Adrenal gland (tissue), 12 donors: ENCODE measurements around the gene SLC2A6. TPM values are rescaled to one million over a fixed set of nuclear protein-coding genes. Genes with fewer than 3 reads are reported as not detected.
A peak's percentile ranks its signal among the peaks of the same experiment; 100 is the strongest.

Experiments used
- DNase-seq, 7 donors: peaks; one replicate each; pipeline ENCODE4 v3.0.0-alpha.2; 2019 to 2020
- H3K27ac ChIP-seq, 5 donors: fragments of 200-600 bp; sonication (generic) in 4 of 5; 1 replicate in 3 of 5; 2 replicates in 2 of 5; pipeline versions ENCODE4 v1.5.1 to v1.8.0; 2016 to 2020; ENCODE audit warnings: mild to moderate bottlenecking in 1 of 5
- H3K27me3 ChIP-seq: fragments of 200-600 bp; 2 replicates; pipeline ENCODE4 v1.8.0; 2021
- H3K36me3 ChIP-seq, 2 donors: fragments of 200-600 bp; replicated peaks in 1 of 2; 1 replicate in 1 of 2; 2 replicates in 1 of 2; pipeline versions ENCODE4 v1.5.1 to v1.8.0; 2018 to 2022
- H3K4me1 ChIP-seq, 2 donors: fragments of 200-600 bp; replicated peaks in 1 of 2; 1 replicate in 1 of 2; 2 replicates in 1 of 2; pipeline versions ENCODE4 v1.5.1 to v1.8.0; 2018 to 2021
- H3K4me3 ChIP-seq, 4 donors: fragments of 200-600 bp; sonication (generic) in 3 of 4; one replicate each; pipeline ENCODE4 v1.5.1; 2016 to 2018
- H3K9me3 ChIP-seq, 3 donors: fragments of 200-600 bp; sonication (generic) in 1 of 3; replicated peaks in 1 of 3; 1 replicate in 2 of 3; 2 replicates in 1 of 3; pipeline versions ENCODE4 v1.5.1 to v1.8.0; 2016 to 2021
- POLR2A ChIP-seq, 2 donors: fragments of 450-650 bp; IDR thresholded peaks; one replicate each; pipeline ENCODE4 v1.6.1; 2017; ENCODE audit warnings: antibody characterized with exemption in 2 of 2, mild to moderate bottlenecking in 2 of 2, moderate library complexity in 1 of 2
- WGBS, 4 donors: extraction: QIAGEN DNeasy Blood & Tissue Kit in 2 of 4; methylation state at CpG; one replicate each; pipeline versions ENCODE4 v1.1.5 to v1.1.7; 2013 to 2017; 5-methylcytosine and 5-hydroxymethylcytosine counted together
- intact Hi-C, 2 donors: fragments of 100-400 bp; cut with DNase I; formaldehyde crosslinking; loops; one replicate each; pipeline versions ENCODE4 v1.14.1 to v1.15.0; 2022 to 2023
- polyA plus RNA-seq, 3 donors: library from polyadenylated mRNA; stranded (reverse); fragments of 200-250 nt in 2 of 3; fragments of 350-450 nt in 1 of 3; fragmentation: Illumina TruSeq in 1 of 3; extraction: RNeasy Lipid Tissue Mini Kit (QIAGEN cat#74804) in 1 of 3; gene quantifications; one replicate each; pipeline ENCODE4 v1.2.3, GENCODE V29; 2013 to 2014
- total RNA-seq, 9 donors: library from RNA; depleted of rRNA in 4 of 9; stranded (reverse); fragments of >200 nt in 4 of 9; fragments of 120-200 nt in 1 of 9; fragmentation: NEBNext Ultra II Directional in 1 of 9; extraction: Animal tissue kit (Norgen Biotek cat#: 25700) in 1 of 9; gene quantifications; one replicate each; pipeline versions ENCODE4 v1.1.0 to v1.2.4, GENCODE V29; 2013 to 2023
- TF ChIP-seq, protein P1 (sequence below), 6 experiments: fragments of 450-650 bp in 4 of 6; fragments of 200-600 bp in 2 of 6; sonication (generic) in 1 of 6; IDR thresholded peaks; 1 replicate in 5 of 6; 2 replicates in 1 of 6; pipeline versions ENCODE4 v1.5.1 to v1.8.0; 2016 to 2021; ENCODE audit warnings: antibody characterized with exemption in 6 of 6, mild to moderate bottlenecking in 2 of 6, moderate library complexity in 1 of 6
- donor health status: healthy with polysubstance abuse.
- donor health status: Bipolar disorder and iron deficiency.
- donor health status: DM: yes; HTN: yes; CAD: no.
- donor health status: DM: no; HTN: no; CAD: no.
- donor health status: DM: no; HTN: no; CAD: no.
- donor health status: DM: yes; HTN: yes; CAD: no.

SLC2A6 gene
- total and polyA plus RNA-seq, 12 donors, result 1.4 to 79.1 (median 5.8) TPM

DNA sequence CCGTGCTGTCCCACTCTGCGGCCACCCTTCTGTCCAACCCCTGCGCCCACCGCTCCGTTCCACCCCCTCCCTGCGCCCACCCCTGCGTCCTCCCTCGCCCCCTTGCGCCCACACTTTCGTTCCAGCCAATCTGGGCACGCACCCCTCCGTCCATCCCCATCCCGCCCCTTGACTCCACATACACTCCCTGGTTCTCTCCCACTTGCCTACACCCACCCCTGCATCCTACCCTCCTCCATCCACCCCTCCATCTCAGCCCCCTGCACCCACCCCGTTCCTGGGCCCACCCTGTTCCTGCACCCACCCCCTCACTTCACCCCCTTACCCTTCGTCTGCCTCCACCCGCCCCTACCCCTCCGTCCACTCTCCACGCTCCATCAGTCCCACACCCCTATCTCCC is 49.7 kb downstream of the SLC2A6 start:
- no peaks in the 10 kb centered on the region for H3K36me3 ChIP-seq
- DNase-seq, result no peak
- TF ChIP-seq POLR2A (IDR thresholded peaks at IDR 0.05), result no peak
- TF ChIP-seq, protein P1, sequence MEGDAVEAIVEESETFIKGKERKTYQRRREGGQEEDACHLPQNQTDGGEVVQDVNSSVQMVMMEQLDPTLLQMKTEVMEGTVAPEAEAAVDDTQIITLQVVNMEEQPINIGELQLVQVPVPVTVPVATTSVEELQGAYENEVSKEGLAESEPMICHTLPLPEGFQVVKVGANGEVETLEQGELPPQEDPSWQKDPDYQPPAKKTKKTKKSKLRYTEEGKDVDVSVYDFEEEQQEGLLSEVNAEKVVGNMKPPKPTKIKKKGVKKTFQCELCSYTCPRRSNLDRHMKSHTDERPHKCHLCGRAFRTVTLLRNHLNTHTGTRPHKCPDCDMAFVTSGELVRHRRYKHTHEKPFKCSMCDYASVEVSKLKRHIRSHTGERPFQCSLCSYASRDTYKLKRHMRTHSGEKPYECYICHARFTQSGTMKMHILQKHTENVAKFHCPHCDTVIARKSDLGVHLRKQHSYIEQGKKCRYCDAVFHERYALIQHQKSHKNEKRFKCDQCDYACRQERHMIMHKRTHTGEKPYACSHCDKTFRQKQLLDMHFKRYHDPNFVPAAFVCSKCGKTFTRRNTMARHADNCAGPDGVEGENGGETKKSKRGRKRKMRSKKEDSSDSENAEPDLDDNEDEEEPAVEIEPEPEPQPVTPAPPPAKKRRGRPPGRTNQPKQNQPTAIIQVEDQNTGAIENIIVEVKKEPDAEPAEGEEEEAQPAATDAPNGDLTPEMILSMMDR (IDR thresholded peaks at IDR 0.05), result no peak
- H3K27me3 ChIP-seq, result peaks cover 8% of the 10 kb centered on the region
- no peak overlapping the region for H3K4me3 ChIP-seq
- no peak overlapping the region for H3K27ac ChIP-seq
- intact Hi-C loops, result no loop called here
- no peaks in the 10 kb centered on the region for H3K4me1 ChIP-seq
- 5 to 14% (median 6%) methylated on average over 5 to 18 of the region's 18 CpGs for WGBS, 4 donors
- no peaks in the 10 kb centered on the region for H3K9me3 ChIP-seq

DNA sequence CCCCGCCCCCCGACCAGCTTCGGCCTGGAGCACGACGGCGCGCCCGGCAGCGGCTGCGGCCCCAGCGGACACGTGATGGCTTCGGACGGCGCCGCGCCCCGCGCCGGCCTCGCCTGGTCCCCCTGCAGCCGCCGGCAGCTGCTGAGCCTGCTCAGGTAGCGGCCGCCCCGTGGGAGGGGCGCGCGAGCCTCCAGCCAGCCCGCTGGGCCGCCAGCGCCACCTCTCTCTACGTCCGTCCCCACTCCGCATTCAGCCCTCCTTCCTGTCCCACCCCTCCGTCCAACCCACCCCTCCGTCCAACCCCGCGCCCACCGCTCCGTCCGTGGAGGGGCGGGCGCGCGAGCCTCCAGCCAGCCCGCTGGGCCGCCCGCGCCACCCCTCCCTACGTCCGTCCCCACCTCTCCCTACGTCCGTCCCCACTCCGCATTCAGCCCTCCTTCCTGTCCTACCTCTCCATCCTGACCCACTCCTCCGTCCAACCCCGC is 50.2 kb downstream of the SLC2A6 start:
- Histone ChIP-seq H3K4me1 (no peaks in the 10 kb centered on the region), H3K36me3 (no peaks in the 10 kb centered on the region), H3K27me3 (peaks cover 8% of the 10 kb centered on the region), H3K4me3 (peak overlapping the region in 1 of 4 donors; percentile 38), H3K9me3 (no peaks in the 10 kb centered on the region), H3K27ac (no peak overlapping the region)
- TF ChIP-seq POLR2A (IDR thresholded peaks at IDR 0.05), result no peak
- TF ChIP-seq, protein P1 (IDR thresholded peaks at IDR 0.05), result no peak
- intact Hi-C loops, result no loop called here
- no peak for DNase-seq
- WGBS, 4 donors, result 0 to 2% (median 1%) methylated on average over 10 to 57 of the region's 57 CpGs

DNA sequence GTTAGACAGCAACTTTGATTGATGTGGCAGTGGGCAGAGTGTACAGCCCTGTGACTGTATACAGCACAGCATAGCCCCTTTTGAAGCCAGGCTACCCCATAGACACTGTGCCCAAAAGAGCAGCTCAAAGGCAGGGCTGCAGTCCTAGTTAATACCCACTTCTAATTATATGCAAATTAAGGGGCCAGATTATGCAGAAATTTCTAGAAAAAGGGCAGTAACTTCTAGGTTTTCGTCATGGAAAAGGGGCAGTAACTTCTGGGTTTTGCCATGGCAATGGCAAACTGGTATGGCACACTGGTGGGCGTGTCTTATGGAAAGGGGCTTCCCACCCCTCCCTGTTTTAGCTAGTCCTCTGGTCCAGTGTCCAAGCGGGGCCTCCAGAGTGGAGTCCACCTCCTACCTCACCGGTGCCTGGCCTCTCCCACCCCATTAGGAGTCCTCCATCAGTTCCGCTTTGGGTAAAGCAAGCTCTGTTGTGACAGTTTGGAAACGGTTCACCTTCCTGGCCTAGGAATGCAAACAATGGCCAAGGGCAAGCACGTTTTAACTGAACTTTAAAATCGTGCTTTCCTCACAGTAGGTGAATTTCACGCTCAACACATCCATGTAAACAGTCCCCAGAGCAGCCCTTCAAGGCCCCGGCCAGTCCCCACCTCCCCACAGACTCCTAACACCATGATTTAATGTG is 51.1 kb downstream of the SLC2A6 start:
- Histone ChIP-seq H3K9me3 (no peaks in the 10 kb centered on the region), H3K4me1 (no peaks in the 10 kb centered on the region), H3K27ac (no peak overlapping the region), H3K4me3 (peak overlapping the region in 1 of 4 donors; percentile 38), H3K27me3 (peaks cover 8% of the 10 kb centered on the region), H3K36me3 (no peaks in the 10 kb centered on the region)
- 59 to 69% (median 63%) methylated on average over 10 of the region's 10 CpGs for WGBS, 4 donors
- no peak for TF ChIP-seq POLR2A (IDR thresholded peaks at IDR 0.05)
- TF ChIP-seq, protein P1 (IDR thresholded peaks at IDR 0.05), result no peak
- intact Hi-C loops, result no loop called here
- no peak for DNase-seq

DNA sequence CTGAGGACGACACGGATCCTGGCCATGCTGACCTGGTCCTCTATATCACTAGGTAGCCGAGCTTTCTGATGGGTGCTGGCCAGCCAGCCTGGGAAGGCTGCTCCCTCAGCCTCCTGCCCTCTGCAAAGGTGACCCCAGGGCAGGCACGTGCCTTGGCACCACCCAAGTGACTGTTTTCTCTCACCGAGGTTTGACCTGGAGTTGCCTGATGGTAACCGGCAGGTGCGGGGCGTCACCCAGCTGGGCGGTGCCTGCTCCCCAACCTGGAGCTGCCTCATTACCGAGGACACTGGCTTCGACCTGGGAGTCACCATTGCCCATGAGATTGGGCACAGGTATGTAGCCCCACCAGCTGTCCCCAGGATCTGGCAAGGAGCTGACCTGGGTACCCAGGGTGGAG is 52.9 kb downstream of the SLC2A6 start:
- H3K27me3 ChIP-seq, result peaks cover 8% of the 10 kb centered on the region
- no peaks in the 10 kb centered on the region for H3K4me1 ChIP-seq
- WGBS, 4 donors, result 57 to 100% (median 87%) methylated on average over 2 to 11 of the region's 11 CpGs
- H3K36me3 ChIP-seq, result no peaks in the 10 kb centered on the region
- no peak overlapping the region for H3K4me3 ChIP-seq
- intact Hi-C loops, result no loop called here
- no peak for TF ChIP-seq POLR2A (IDR thresholded peaks at IDR 0.05)
- TF ChIP-seq, protein P1 (IDR thresholded peaks at IDR 0.05), result no peak
- H3K27ac ChIP-seq, result no peak overlapping the region
- no peaks in the 10 kb centered on the region for H3K9me3 ChIP-seq
- DNase-seq, result no peak
